UCSD-AML1 (cell line): ENCODE data around the gene KIF25.
"Not testable (repeated sequence)": the region's sequence is repeated elsewhere in the genome, so short reads cannot be mapped to it uniquely, and the experiment has no call there.

Source experiments
- DNase-seq: peaks from one replicate; lab custom pipeline; 2025; ENCODE audit not compliant: unreplicated experiment; lab: John Stamatoyannopoulos, UW

The KIF25 gene

DNA sequence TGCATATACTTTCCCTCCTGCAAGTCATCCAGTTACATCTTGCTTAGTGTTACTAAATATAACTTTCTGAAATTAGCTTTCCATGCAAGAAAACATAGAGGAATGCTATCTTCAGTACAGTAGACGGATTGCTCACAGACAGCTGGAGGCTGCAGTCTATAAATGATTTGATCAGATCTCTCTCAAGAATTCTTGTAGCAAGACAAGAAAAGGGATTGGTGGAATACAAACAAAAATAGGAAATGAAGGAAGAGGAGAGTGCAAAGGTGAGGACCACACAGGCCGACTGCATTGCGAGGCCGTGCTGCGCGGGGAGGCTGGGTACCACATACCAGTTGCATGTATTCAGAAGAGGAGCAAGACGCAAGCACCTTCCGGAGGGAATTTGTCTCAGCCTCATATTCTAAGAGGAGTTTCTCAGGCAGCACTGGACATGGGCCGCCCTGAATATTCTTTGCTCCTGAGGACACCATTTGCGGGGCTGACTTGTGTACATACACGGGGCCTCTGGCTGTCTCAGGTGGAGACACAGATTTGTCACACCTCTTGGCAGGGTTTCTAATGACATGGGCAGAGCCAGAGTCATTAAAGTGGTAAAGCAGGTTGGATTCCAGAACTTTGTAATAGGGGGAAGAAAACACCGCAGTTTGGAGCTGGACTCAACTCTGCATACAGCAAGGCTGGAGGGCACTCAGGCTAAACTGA is 22.7 kb upstream of the KIF25 start:
- no peak for DNase-seq

DNA sequence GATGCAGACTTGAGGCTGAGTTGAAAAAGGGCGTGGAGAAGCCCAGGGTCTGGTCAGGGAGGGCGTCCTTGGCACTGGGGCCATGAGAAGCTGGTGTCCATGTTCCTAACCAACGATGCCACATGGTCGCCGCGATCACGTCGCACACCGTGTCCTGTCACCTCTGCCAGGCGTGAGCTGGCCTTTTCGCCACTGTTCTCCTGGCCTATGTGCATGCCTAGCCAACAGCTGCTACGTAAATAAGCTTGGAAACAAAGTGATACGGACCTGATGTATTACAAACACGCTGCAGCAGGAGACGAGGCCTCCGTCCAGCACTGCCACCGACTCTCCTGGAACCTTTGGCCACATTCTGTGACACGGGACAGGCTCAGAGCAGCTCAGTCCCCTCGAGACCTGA is 22.0 kb upstream of the KIF25 start:
- no peak for DNase-seq

DNA sequence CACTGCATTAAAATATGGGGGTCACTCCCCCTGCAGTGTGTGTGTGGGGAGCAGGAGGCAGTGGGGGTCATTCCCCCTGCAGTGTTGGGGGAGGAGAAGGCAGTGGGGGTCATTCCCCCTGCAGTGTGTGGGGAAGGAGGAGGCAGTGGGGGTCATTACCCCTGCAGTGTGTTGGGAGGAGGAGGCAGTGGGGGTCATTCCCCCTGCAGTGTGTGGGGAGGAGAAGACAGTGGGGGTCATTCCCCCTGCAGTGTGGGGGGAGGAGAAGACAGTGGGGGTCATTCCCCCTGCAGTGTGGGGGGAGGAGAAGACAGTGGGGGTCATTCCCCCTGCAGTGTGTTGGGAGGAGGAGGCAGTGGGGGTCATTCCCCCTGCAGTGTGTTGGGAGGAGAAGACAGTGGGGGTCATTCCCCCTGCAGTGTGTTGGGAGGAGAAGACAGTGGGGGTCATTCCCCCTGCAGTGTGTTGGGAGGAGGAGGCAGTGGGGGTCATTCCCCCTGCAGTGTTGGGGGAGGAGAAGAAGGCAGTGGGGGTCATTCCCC is 21.3 kb upstream of the KIF25 start:
- DNase-seq = not testable (repeated sequence)

DNA sequence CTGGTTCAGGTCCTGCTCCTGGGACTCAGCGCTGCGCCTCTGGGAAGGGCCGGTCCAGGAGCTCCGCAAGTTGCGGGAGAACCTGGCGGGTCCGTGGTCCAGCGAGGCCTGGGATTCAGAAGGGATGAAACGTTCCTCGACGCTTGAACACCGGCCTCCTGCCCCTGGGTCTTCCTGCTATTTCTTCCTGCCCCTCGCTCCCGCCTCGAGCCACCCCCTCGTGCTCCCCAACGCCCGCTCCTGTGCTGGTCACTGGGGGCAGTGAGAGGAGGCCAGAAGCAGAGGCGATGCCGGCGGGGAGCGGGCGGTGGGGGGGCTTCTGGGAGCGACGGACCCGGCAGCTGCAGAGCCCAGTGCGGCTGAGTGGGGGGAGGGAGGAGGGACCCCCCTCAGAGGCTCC is 20.8 kb upstream of the KIF25 start:
- no peak for DNase-seq

DNA sequence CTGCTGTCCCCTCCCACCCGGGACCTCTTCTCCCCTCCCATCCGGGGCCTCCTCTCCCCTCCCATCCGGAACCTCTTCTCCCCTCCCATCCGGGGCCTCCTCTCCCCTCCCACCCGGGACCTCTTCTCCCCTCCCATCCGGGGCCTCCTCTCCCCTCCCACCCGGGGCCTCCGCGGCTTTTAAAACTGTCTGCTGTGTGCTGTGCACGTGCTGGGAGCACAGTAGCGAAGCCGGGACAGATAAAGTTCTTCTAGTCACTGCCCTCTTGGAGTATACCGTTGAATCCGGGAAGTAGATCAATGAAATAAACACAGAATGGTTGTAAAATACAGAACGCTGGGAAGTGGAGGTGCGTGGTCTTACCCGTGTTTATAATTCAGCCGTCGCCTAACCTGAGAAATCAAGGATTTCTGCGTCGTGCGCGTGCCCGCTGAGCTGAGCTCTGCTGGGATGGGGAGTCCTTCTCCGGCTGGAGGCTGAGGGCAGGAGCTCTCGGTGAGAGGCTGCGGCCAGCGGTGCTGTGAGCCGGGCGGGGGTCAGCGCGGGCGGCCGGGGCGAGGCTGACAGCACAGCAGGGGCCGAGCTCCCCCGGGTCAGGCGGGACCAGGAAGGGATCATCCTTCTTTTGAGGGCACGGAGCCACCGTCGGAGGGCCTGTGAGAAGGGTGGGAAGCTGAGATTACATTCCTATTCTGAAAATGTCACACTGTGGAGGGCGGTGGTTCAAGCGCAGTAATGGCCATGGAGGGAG is 19.6 kb upstream of the KIF25 start:
- no peak for DNase-seq

DNA sequence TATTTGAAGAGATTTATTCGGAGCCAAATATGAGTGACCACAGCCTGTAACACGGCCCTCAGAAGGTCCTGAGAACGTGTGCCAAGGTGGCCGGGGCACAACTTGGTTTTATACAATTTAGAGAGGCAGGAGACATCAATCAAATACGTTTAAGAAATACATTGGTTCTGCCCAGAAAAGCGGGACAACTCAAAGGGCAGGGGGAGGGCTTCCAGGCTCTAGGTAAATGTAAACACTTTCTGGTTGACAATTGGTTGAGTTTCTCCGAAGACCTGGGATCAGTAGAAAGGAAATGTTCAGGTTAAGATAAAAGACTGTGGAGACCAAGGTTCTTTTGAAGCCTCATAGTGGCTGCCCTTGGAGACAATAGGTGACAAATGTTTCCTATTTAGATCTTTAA is 18.9 kb upstream of the KIF25 start:
- DNase-seq = no peak

DNA sequence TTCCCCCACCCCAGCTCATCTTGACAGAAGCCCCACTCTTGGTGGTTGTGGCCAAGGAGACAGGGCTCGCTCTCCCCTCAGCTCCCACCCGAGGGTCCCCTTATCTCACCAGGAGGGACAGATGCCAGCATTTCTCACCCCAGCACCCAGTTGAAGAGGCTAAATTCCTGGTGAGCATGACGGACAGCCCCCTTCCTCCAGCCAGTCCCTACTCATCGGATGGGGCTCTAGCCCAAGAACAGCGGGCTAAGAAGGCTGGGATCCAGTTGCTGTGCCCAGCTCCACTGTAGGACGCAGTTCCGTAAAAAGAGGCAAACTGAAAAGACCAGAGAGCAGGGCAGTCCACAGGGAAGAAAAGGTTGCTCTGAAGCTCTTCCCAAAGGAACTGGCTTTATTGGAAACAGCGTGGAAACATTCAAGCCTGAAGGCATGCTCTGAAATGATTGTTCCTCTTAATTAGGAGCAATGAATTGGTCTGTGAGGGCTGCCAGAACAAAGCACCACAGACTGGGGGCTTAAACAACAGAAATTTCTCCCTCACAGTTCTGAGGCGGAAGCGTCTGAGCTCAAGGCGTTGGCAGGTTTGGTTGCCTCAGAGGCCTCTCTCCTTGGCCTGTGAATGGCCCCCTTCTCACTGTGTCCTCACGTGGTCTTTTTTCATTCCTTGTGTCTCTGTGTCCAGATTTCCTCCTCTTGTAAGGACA is 17.9 kb upstream of the KIF25 start:
- DNase-seq = no peak

DNA sequence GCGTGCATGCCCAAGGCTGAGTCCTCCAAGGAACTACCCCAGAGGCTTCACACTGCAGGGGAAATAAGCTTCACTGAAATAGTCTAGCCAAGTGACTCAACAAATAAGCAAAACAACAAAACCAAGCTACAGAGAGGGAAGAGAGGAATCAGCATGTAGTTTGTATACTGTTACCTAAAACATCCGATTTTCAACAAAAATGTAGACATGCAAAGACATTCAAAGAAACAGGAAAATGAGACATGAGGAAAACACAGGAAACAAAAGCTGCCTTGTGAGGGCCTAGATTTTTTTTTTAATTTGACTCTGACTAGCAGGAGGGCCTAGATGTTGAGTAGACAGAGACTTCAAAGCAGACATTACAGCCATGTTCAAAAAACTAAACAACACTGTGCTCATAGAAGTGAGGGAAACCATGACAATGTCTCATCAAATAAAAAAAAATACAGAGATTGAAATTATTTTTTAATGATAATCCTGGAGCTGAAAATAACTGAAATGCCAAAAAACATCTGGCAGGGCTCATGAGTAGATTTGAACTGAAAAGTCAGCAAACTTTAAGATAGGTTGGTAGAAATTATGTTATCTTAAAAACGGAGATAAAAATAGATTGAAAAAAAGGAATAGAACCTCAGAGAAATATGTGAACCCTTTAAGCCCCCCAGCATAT is 16.4 kb upstream of the KIF25 start:
- no peak for DNase-seq

DNA sequence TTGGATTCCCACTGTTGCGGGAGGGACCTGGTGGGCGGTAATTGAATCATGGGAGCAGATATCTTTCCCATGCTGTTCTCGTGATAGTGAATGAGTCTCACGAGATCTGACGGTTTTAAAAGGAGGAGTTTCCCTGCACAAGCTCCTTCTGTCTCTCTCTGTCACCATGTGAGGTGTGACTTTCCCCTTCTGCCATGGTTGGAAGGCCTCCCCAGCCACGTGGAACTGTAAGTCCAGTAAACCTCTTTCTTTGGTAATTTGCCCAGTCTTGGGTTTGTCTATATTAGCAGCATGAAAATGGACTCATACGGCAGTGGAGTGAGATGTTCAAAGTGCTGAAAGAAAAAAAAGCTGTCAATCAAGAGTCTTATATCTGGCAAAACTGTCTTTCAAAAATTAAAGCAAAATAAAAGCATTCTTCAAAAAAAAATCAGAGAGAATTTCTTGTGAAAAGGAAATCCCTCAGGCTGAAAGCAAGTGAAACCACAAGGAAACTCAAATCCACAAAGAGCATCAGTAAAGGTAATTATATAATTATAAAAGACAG is 15.5 kb upstream of the KIF25 start:
- no peak for DNase-seq

DNA sequence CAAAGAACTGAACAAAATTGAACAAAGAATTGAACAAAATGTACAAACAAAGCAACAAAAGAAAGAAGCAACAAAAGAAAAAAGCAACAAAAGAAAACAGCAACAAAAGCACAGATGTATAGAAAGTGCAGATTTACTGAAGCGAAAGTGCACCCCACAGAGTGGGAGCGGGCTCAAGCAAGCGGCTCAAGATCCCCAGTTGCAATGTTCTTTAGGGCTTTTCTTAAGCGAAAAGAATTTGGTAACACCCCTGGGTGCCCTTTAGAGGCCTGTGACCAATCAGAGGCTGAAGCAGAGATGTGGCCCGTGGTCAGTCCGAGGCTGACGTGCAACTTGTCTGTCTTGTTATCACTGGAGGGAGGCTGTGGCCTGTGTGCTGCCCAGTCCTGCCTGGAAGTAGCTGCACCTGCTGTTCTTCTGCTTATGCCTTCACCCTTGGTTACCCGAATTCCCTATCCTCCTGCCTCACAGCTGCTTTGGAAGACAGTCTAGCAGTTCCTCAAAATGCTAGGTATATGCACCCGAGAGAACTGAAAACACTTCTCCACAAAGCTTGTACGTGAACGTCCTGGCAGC is 13.2 kb upstream of the KIF25 start:
- DNase-seq = no peak

DNA sequence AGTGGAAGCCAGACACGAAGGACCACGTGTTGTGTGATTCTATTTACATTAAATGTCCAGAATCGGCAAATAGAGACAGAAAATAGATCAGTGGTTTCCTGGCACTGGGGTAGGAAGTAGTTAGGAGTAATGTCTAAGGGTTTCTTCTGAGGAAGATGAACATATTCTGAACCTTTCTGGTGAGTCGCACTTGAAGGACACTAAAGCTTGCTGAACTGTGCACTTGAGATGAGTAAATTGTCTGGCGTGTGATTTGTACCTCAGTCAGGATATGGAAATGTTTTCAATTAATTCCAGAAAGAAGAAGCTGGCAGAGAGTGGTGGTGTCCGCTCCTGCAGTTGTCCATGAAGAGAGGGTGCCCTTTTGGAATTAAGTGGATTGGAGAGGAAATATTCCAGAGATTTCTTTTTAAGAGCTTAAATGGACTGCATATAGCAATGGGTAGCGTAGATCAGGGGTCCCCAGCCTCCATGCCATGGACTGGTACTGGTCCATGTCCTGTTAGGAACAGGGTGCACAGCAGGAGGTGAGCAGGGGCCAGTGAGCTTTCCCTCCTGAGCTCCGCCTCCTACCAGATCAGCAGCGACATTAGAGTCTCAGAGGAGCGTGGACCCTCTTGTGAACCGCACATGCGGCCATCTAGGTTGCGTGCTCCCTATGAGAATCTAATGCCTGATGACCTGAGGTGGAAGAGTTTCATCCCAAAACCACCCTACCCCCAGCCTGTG is 12.4 kb upstream of the KIF25 start:
- DNase-seq = no peak

DNA sequence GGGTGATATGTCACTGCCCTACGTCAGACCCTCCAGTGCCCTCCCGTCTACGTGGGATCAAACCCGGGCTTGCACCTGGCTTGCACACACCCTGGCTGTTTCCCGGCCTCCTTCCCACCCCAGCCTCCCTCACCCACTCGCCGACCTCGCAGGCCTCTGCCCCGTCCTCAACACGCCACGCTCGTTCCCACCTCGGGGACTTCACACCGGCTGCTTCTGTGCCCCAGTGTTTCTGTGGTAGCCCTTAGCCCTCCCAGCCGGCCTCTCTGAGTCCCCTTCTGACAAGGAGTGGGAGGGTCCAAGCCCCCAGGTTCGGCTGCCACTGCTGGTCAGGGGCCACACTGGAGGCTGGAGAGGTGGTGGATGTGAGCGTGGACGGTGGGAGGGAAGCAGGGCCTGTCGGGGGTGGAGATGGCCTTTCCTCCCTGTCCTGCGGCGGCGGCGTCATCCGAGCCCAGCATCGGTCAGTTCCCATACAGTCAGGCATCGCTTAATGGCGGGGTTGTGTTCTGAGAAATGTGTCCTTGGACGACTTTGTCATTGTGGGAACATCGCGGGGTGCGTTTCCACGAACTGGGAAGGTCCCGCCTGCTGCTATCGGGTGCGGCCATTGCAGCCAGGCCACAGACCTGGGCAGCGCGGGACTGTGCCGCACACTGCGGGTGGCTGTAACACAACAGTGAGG is 11.4 kb upstream of the KIF25 start:
- no peak for DNase-seq

DNA sequence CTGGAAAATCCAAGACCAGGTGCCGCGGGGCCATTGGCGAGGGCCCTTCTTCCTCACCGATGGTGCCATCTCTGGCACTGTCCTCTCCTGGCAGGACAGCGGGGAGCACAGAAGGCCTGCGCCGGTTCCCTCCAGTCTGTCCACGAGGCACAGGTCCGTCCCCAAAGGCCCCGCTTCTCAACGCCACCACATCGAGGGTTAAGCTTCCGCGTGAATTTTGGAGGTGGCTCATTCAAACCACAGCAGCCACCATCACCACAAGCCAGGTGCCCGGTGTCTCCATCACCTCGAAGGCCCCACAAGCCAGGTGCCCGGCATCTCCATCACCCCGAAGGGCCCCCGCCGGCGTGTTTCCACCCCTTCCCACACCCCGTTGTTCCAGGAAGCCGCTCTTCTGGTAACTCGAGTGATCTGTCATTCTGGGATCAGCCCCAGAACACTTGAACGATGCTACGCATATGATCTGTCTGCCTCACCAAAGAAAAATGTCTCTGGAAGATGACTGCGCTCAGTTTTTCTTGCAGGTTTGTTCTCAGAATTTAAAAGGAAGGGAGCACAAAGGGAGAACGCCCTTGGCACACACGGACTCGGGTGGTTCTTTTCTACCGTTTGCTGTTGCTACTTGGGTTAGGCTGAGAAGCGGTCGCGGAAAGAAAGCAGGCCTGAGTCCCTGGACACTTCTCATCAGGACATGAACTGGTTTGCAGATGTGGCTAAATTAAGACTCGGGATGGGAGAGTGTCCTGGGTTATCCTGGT is 9.9 kb upstream of the KIF25 start:
- no peak for DNase-seq

DNA sequence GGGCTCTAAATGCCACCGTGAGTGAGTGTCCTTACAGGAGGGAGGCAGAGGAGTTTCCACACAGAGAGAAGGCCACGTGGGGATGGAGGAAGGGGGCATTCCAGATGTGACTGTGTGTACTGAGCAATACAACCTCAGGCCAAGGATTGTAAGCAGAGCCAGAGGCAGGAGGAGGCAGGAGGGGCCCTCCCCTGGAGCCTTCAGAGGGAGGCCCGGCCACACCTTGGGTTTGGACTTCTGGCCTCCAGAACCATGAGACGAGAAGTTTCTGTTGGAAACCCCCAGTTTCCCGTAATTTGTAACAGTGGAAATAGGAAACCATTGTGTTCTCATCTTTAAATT is 9.3 kb upstream of the KIF25 start:
- DNase-seq = no peak

DNA sequence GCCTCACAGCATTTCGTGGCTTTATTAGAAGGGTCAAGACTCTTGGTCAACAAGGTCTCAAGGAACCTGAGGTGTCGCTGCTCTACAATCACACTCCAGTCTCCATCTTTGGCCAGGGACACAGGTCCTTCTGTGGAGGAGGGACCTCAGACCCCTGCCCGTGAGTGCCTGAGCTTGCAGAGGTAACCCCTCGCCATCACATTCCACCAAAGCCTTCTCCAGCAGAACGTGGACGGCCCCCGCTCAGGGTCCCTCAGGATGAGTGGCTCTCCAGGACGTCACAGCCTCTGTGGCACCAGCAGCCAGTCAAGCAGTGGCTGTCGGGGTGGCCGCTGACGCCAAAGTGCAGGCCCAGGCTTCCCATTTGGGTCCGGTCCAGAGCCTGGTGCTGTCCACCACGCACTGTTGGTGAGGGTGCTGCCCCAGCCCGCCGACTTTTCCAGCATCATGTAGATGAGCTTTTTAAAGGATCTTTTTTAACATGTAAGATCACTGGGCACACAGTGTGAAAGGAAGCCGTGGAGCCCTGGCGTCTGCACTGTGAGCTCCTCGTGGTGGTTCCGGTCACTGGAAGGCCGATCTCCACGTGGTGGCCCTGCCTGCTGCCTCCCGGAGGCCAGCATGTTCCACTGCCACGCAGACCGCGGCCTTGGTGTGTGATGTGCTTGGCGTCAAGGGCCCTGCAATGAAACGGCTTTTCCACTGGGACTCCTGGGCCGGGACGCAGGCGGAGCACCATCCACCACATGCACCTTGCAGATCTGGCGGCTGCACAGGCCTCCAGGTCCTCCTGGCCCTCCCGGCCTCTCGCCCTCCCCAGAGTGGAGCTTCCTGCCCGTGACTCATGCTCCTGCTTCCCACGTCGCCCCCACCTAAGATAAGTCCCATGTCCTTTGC is 8.3 kb upstream of the KIF25 start:
- no peak for DNase-seq

DNA sequence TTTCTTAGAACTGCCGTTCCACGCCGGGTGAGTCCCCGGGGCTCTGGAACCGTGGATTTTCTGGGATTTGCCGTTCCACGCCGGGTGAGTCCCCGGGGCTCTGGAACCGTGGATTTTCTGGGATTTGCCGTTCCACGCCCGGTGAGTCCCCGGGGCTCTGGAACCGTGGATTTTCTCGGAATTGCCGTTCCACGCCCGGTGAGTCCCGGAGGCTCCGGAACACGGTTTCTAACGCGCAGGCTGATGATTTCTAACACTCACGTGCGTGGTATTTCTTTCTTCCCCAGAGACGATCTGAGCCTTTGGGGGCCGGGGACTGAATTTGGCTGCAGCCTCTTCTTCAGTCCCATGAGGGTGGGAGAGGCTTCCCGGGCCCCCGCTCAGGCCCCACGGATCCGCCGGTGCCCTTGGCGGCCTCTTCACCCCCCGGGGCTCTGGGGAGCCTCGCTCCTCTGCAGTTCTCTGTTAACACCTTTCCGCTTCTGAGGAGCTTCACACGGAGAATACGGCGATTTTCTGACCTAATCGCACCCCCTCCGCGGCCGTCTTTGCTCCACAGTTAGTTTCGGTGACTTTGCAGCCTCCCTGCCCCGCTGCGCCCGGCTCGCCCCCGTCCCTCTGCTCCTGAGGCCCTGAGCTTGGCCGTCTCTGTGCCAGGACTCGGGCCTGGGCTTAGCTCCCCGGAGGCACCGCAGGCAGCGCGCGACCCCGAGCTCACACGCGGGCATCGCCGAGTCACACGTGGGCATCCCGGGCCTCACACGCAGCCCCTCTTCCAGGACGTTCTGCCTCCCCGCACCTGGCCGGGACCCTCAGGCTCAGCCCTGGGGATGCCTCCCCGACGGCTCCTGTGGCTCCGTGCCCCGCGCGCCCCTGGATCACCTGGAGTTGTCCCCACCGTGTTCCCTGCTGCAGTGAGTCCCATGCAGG is 7.2 kb upstream of the KIF25 start:
- DNase-seq = no peak

DNA sequence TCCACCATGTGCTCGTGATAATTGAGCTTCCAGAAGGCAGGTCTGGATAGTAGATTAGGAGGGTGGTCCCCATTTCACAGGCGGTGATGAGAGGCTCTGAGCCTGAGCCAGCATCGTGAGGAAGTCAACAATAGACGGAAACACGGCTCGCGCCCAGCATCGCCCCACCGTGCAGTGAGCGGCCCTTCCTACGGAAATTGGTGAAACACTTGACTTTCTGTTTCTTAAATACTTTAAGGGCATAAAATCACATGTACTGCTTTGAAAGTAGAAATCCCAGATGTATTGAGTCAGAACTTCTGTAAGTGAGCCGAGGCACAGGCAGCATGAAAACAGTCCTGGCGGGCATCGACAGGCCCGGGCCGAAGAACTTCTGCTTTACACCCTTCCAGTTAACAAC is 4.3 kb upstream of the KIF25 start:
- DNase-seq = no peak
